Liver (tissue), 9 donors: Measurements from ENCODE around the gene CEMIP. TPM values are rescaled to one million over a fixed set of nuclear protein-coding genes. Genes with fewer than 3 reads are reported as not detected.

Experiments
- DNase-seq: peaks from one replicate; pipeline ENCODE4 v3.0.0-alpha.2; 2017; ENCODE audit warnings: low spot score
- H3K27ac ChIP-seq, 2 donors: one replicate each; pipeline ENCODE4 v1.7.0; 2013; ENCODE audit warnings: inconsistent platforms in 2 of 2, low read length in 2 of 2, control low read depth in 1 of 2, low read depth in 1 of 2, mild to moderate bottlenecking in 1 of 2
- H3K27me3 ChIP-seq, 4 donors: one replicate each; pipeline versions ENCODE4 v1.6.1 to v1.7.0; 2013; ENCODE audit warnings: low read length in 3 of 4, inconsistent platforms in 1 of 4, mild to moderate bottlenecking in 1 of 4, moderate library complexity in 1 of 4; ENCODE audit not compliant: control insufficient read depth in 4 of 4, insufficient read depth in 4 of 4
- H3K36me3 ChIP-seq, 4 donors: one replicate each; pipeline versions ENCODE4 v1.6.1 to v1.7.0; 2013; ENCODE audit warnings: low read length in 3 of 4, mild to moderate bottlenecking in 3 of 4, low read depth in 1 of 4, moderate library complexity in 1 of 4; ENCODE audit not compliant: control insufficient read depth in 4 of 4, insufficient read depth in 3 of 4
- H3K4me1 ChIP-seq, 4 donors: one replicate each; pipeline versions ENCODE4 v1.6.1 to v1.7.0; 2013; ENCODE audit warnings: low read length in 3 of 4, mild to moderate bottlenecking in 3 of 4, moderate library complexity in 1 of 4; ENCODE audit not compliant: control insufficient read depth in 4 of 4, insufficient read depth in 4 of 4
- H3K4me3 ChIP-seq, 3 donors: one replicate each; pipeline versions ENCODE4 v1.6.1 to v1.7.0; 2013; ENCODE audit warnings: low read length in 3 of 3, control low read depth in 1 of 3, low read depth in 1 of 3, mild to moderate bottlenecking in 1 of 3
- H3K9ac ChIP-seq, 2 donors: one replicate each; pipeline ENCODE4 v1.7.0; 2013; ENCODE audit warnings: low read length in 2 of 2, mild to moderate bottlenecking in 2 of 2, moderate library complexity in 2 of 2, control low read depth in 1 of 2, low read depth in 1 of 2
- H3K9me3 ChIP-seq, 4 donors: one replicate each; pipeline versions ENCODE4 v1.6.1 to v1.7.0; 2013; ENCODE audit warnings: low read length in 3 of 4; ENCODE audit not compliant: control insufficient read depth in 4 of 4
- ATF3 ChIP-seq: IDR thresholded peaks from 2 replicates; pipeline ENCODE4 v1.6.1; 2016; ENCODE audit warnings: antibody characterized with exemption
- CTCF ChIP-seq: fragments of 150-350 bp; IDR thresholded peaks from 2 replicates; pipeline ENCODE4 v1.5.1; 2017; ENCODE audit warnings: improper control_type of control experiment, low read depth, low read length; ENCODE audit not compliant: missing input control
- EGR1 ChIP-seq, 2 donors: IDR thresholded peaks; 2 replicates each; pipeline ENCODE4 v1.6.1; 2016 to 2018; ENCODE audit warnings: antibody characterized with exemption in 2 of 2, low read depth in 2 of 2
- FOXA2 ChIP-seq: IDR thresholded peaks from 2 replicates; pipeline ENCODE4 v1.6.1; 2016; ENCODE audit warnings: antibody characterized with exemption
- GABPA ChIP-seq, 2 donors: IDR thresholded peaks in 1 of 2; conservative IDR thresholded peaks in 1 of 2; 2 replicates each; pipeline ENCODE4 v1.6.1; 2016; ENCODE audit warnings: antibody characterized with exemption in 2 of 2, mild to moderate bottlenecking in 1 of 2, moderate library complexity in 1 of 2
- HNF4A ChIP-seq, 2 donors: conservative IDR thresholded peaks; 2 replicates each; pipeline ENCODE4 v1.6.1; 2016; ENCODE audit warnings: antibody characterized with exemption in 2 of 2, mild to moderate bottlenecking in 2 of 2
- HNF4G ChIP-seq: IDR thresholded peaks from 2 replicates; pipeline ENCODE4 v1.6.1; 2016; ENCODE audit warnings: antibody characterized with exemption
- JUND ChIP-seq, 2 donors: IDR thresholded peaks; 2 replicates each; pipeline ENCODE4 v1.6.1; 2016; ENCODE audit warnings: antibody characterized with exemption in 2 of 2
- MAX ChIP-seq: IDR thresholded peaks from 2 replicates; pipeline ENCODE4 v1.6.1; 2016; ENCODE audit warnings: antibody characterized with exemption
- NR2F2 ChIP-seq: IDR thresholded peaks from 2 replicates; pipeline ENCODE4 v1.6.1; 2016; ENCODE audit warnings: antibody characterized with exemption
- REST ChIP-seq: IDR thresholded peaks from 2 replicates; pipeline ENCODE4 v1.6.1; 2016; ENCODE audit warnings: antibody characterized with exemption, mild to moderate bottlenecking
- RXRA ChIP-seq, 2 donors: IDR thresholded peaks; 2 replicates each; pipeline ENCODE4 v1.6.1; 2017 to 2018; ENCODE audit warnings: antibody characterized with exemption in 2 of 2, mild to moderate bottlenecking in 1 of 2
- SP1 ChIP-seq: IDR thresholded peaks from 2 replicates; pipeline ENCODE4 v1.6.1; 2018; ENCODE audit warnings: antibody characterized with exemption, mild to moderate bottlenecking
- TAF1 ChIP-seq: conservative IDR thresholded peaks from 2 replicates; pipeline ENCODE4 v1.6.1; 2016; ENCODE audit warnings: antibody characterized with exemption, mild to moderate bottlenecking
- YY1 ChIP-seq: IDR thresholded peaks from 2 replicates; pipeline ENCODE4 v1.6.1; 2016; ENCODE audit warnings: antibody characterized with exemption, mild to moderate bottlenecking
- ZBTB33 ChIP-seq: IDR thresholded peaks from 2 replicates; pipeline ENCODE4 v1.6.1; 2016; ENCODE audit warnings: antibody characterized with exemption
- WGBS: extraction: QIAGEN DNeasy Blood & Tissue Kit; methylation state at CpG from one replicate; pipeline ENCODE4 v1.1.7; 2013; 5-methylcytosine and 5-hydroxymethylcytosine counted together
- polyA plus RNA-seq, 2 donors: library from polyadenylated mRNA; stranded (reverse) in 1 of 2; unstranded in 1 of 2; fragments of 200-250 nt in 1 of 2; fragments of >200 nt in 1 of 2; fragmentation: Nextera tagmentation in 1 of 2; extraction: Ambion mirVana in 1 of 2; gene quantifications; one replicate each; pipeline versions ENCODE4 v1.2.1 to v1.2.3, GENCODE V29; 2013 to 2015
- total RNA-seq, 2 donors: library from RNA; depleted of rRNA; stranded (reverse); fragments of >200 nt; gene quantifications; one replicate each; pipeline ENCODE4 v1.2.3, GENCODE V29; 2014
- donor health status: healthy.
- donor health status: healthy.
- donor health status: healthy.
- donor health status: healthy.
- donor health status: healthy.

CEMIP gene
- total and polyA plus RNA-seq, 4 donors: under 0.01 to 0.89 (median 0.21) TPM

GRCh38 chr15:80992006-80992405, 212.8 kb downstream of the CEMIP start:
- WGBS: 84% methylated on average over 4 of the region's 4 CpGs
- H3K9ac ChIP-seq: no peak overlapping the region
- no peak for DNase-seq

More at GRCh38 chr15:80992006-80992405, 212.8 kb downstream of the CEMIP start:
- TF ChIP-seq SP1 (no peak), ATF3 (no peak), YY1 (no peak), JUND (IDR thresholded peaks at IDR 0.05) (no peak), GABPA (IDR thresholded peaks at IDR 0.05 in 1 of 2, conservative IDR thresholded peaks at IDR 0.05 in 1 of 2) (no peak), ZBTB33 (no peak), HNF4G (no peak), RXRA (IDR thresholded peaks at IDR 0.05) (no peak), EGR1 (IDR thresholded peaks at IDR 0.05; ENCODE audit: low read depth in 2 of 2) (no peak), CTCF (no peak), FOXA2 (no peak), HNF4A (conservative IDR thresholded peaks at IDR 0.05) (no peak), MAX (no peak), NR2F2 (no peak), REST (no peak), TAF1 (no peak)
- no peaks in the 10 kb centered on the region for H3K27me3 ChIP-seq
- no peak overlapping the region for H3K4me3 ChIP-seq
- no peaks in the 10 kb centered on the region for H3K9me3 ChIP-seq
- H3K27ac ChIP-seq: no peak overlapping the region
- H3K4me1 ChIP-seq: peaks cover 2 to 19% (median 15%) of the 10 kb centered on the region in 4 donors
- no peaks in the 10 kb centered on the region for H3K36me3 ChIP-seq
